IPS DF 6.9 (cell line): ENCODE measurements around the gene GLIPR1.

Source experiments
- DNase-seq: peaks from one replicate; pipeline ENCODE4 v3.0.0-alpha.2; 2013; ENCODE audit warnings: low read depth, low spot score
- H3K27ac ChIP-seq: one replicate; pipeline ENCODE4 v1.5.1; 2013; ENCODE audit warnings: low read length, control low read depth
- H3K27me3 ChIP-seq: 2 replicates; pipeline ENCODE4 v1.6.1; 2013; ENCODE audit warnings: mild to moderate bottlenecking, low read length; ENCODE audit not compliant: control insufficient read depth, insufficient read depth
- H3K36me3 ChIP-seq: 2 replicates; pipeline ENCODE4 v1.6.1; 2013; ENCODE audit warnings: low read length; ENCODE audit not compliant: control insufficient read depth, insufficient read depth
- H3K4me1 ChIP-seq: 2 replicates; pipeline ENCODE4 v1.6.1; 2013; ENCODE audit warnings: low read length; ENCODE audit not compliant: control insufficient read depth, insufficient read depth
- H3K4me3 ChIP-seq: 2 replicates; pipeline ENCODE4 v1.5.1; 2013; ENCODE audit warnings: mild to moderate bottlenecking, low read length
- H3K9me3 ChIP-seq: 2 replicates; pipeline ENCODE4 v1.6.1; 2013; ENCODE audit warnings: low read length, inconsistent platforms; ENCODE audit not compliant: control insufficient read depth, insufficient read depth
- WGBS: extraction: QIAGEN DNeasy Blood & Tissue Kit; methylation state at CpG from one replicate; pipeline ENCODE4 v1.1.7; 2013; ENCODE audit warnings: mixed read lengths, missing lambda C conversion rate; ENCODE audit not compliant: insufficient read length, insufficient coverage; 5-methylcytosine and 5-hydroxymethylcytosine counted together

Gene GLIPR1

DNA sequence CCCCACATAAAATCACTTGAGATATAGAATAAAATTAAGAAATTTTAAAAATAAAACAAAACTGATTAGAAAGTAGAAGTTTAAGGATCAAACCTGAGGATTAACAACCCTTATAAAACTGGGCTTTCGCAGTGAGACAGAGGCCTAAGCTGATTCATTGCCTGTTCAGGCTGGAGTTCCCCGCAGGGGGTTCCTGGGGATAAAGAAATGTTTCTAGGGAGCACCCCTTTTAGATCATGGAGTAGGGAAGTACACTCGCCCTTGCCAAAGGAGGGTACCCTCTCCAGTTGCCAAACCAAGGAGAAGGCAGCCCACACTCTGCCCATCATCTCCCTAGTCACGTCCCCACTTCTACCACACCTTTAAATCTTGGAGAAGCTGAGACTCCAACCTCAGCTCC, 6.8 kb downstream of the GLIPR1 start:
- no peaks in the 10 kb centered on the region for H3K27me3 ChIP-seq
- H3K4me1 ChIP-seq, result no peaks in the 10 kb centered on the region
- no CpG with 5 or more reads among the region's 4 CpGs for WGBS
- no peak overlapping the region for H3K4me3 ChIP-seq
- H3K9me3 ChIP-seq, result no peaks in the 10 kb centered on the region
- H3K36me3 ChIP-seq, result no peaks in the 10 kb centered on the region
- no peak for DNase-seq
- H3K27ac ChIP-seq, result no peak overlapping the region

GRCh38 chr12:75488553-75488952, 8.0 kb downstream of the GLIPR1 start:
- DNase-seq, result peak; percentile 31
- Histone ChIP-seq H3K36me3 (no peaks in the 10 kb centered on the region), H3K4me3 (no peak overlapping the region), H3K27ac (no peak overlapping the region), H3K9me3 (no peaks in the 10 kb centered on the region), H3K27me3 (no peaks in the 10 kb centered on the region), H3K4me1 (no peaks in the 10 kb centered on the region)

DNA sequence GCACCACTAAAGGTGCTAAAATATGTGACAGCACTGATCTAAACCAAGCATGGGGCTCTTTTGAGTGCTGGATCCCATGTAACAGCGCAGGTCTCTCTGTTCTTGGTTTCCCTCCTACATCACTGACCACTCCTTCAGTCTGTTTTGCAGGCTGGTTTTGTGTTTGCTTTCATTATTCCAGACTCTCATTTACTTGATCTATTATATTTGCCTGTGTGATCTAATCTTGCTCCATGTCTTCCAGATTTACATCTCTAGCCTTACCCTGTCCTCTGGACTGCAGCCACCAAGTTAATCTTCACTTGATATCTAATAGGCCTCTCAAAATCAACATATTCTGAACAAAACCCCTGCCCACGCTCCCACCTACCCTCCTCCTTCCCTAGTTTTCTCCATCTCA, 8.6 kb downstream of the GLIPR1 start:
- Histone ChIP-seq H3K27ac (no peak overlapping the region), H3K4me1 (no peaks in the 10 kb centered on the region), H3K27me3 (no peaks in the 10 kb centered on the region), H3K9me3 (no peaks in the 10 kb centered on the region), H3K4me3 (no peak overlapping the region), H3K36me3 (no peaks in the 10 kb centered on the region)
- WGBS, result no CpG with 5 or more reads among the region's 2 CpGs
- no peak for DNase-seq

GRCh38 chr12:75489613-75490210, 9.2 kb downstream of the GLIPR1 start:
- no peak for DNase-seq
- H3K27me3 ChIP-seq, result no peaks in the 10 kb centered on the region
- 100% methylated on average over 1 of the region's 7 CpGs for WGBS
- H3K9me3 ChIP-seq, result no peaks in the 10 kb centered on the region
- H3K36me3 ChIP-seq, result no peaks in the 10 kb centered on the region
- no peak overlapping the region for H3K4me3 ChIP-seq
- no peaks in the 10 kb centered on the region for H3K4me1 ChIP-seq
- H3K27ac ChIP-seq, result no peak overlapping the region

DNA sequence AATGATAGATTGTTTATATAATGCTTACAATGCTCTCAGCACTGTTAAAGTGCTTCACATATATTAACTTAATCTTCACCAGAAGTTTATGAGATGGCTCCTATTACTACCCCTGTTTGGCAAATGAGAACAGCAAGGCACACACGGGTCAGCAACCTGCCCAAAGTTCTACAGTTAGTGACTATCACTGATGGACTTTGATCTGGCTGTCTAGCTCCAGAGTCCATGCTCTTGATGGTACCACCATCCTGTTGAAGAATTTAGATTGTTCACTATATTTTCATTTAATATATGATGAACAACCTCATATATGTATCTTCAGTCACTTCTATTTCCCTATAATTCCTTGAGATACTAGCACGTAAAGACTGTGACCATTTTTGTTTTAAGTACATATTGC, 10.6 kb downstream of the GLIPR1 start:
- H3K27ac ChIP-seq, result no peak overlapping the region
- no peaks in the 10 kb centered on the region for H3K27me3 ChIP-seq
- H3K36me3 ChIP-seq, result no peaks in the 10 kb centered on the region
- WGBS, result no CpG with 5 or more reads among the region's 2 CpGs
- H3K4me3 ChIP-seq, result no peak overlapping the region
- no peaks in the 10 kb centered on the region for H3K9me3 ChIP-seq
- no peaks in the 10 kb centered on the region for H3K4me1 ChIP-seq
- DNase-seq, result no peak

GRCh38 chr12:75503459-75503858, 22.9 kb downstream of the GLIPR1 start:
- H3K4me1 ChIP-seq, result no peaks in the 10 kb centered on the region
- H3K27ac ChIP-seq, result no peak overlapping the region
- DNase-seq, result no peak
- H3K36me3 ChIP-seq, result peaks cover 3% of the 10 kb centered on the region; the same call in 1 of the 2 replicates
- H3K9me3 ChIP-seq, result no peaks in the 10 kb centered on the region
- no peak overlapping the region for H3K4me3 ChIP-seq
- no CpG with 5 or more reads among the region's 3 CpGs for WGBS
- no peaks in the 10 kb centered on the region for H3K27me3 ChIP-seq

GRCh38 chr12:75503866-75504265, 23.3 kb downstream of the GLIPR1 start:
- H3K4me1 ChIP-seq, result no peaks in the 10 kb centered on the region
- DNase-seq, result no peak
- no peaks in the 10 kb centered on the region for H3K27me3 ChIP-seq
- H3K9me3 ChIP-seq, result no peaks in the 10 kb centered on the region
- peaks cover 3% of the 10 kb centered on the region; the same call in 1 of the 2 replicates for H3K36me3 ChIP-seq
- WGBS, result no CpG with 5 or more reads among the region's 3 CpGs
- H3K27ac ChIP-seq, result no peak overlapping the region
- H3K4me3 ChIP-seq, result no peak overlapping the region

- H3K4me1 ChIP-seq, result no peaks in the 10 kb centered on the region
- DNase-seq, result no peak
Measured at GRCh38 chr12:75505706-75506312, 25.3 kb downstream of the GLIPR1 start.

DNA sequence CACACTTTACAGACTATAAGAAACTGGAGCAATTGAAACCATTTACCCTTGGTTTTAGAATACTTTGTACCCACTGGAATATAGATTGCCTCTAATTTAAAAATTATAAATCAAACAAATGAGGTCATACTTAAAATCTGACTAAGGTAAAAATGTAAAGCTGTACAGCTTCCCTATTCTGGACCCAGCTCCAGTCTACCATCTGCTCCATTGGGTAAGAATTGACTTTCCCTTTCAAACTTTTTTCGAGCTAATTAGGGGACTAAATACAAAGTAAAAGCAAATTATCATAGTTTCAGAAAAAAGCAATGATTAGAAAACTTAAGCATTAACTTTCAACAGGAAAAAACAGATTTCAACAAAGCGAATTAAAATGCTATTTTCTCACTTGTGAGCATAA, 26.5 kb downstream of the GLIPR1 start:
- no peaks in the 10 kb centered on the region for H3K27me3 ChIP-seq
- H3K36me3 ChIP-seq, result no peaks in the 10 kb centered on the region; the same call in 1 of the 2 replicates
- no CpG with 5 or more reads among the region's 2 CpGs for WGBS
- H3K27ac ChIP-seq, result no peak overlapping the region
- no peak overlapping the region for H3K4me3 ChIP-seq
- DNase-seq, result no peak
- H3K4me1 ChIP-seq, result no peaks in the 10 kb centered on the region
- H3K9me3 ChIP-seq, result no peaks in the 10 kb centered on the region

More at GRCh38 chr12:75505706-75506312, 25.3 kb downstream of the GLIPR1 start:
- Histone ChIP-seq H3K27ac (no peak overlapping the region), H3K27me3 (no peaks in the 10 kb centered on the region), H3K4me3 (no peak overlapping the region), H3K36me3 (peaks cover 3% of the 10 kb centered on the region; the same call in 1 of the 2 replicates), H3K9me3 (no peaks in the 10 kb centered on the region)
- no CpG with 5 or more reads among the region's 2 CpGs for WGBS

DNA sequence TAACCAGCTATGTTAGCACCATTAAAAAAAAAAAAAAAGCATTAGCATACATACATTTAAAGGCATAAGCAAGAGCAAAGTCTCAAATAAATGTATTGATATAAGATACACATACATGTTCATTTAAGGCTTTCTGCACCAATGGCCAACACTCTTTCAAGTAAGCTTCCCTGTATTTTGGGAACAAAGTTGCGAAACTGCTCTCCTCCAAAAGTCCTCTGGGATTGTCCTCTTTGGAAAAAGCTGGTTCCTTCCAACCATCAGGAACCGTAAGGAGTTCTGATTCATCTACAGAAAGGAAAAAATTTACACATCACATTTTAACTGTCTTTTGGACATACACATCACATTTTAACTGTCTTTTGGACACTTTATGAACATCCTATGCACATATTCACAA, 27.6 kb downstream of the GLIPR1 start:
- Histone ChIP-seq H3K36me3 (no peaks in the 10 kb centered on the region; the same call in 1 of the 2 replicates), H3K9me3 (no peaks in the 10 kb centered on the region), H3K27ac (no peak overlapping the region), H3K27me3 (no peaks in the 10 kb centered on the region), H3K4me3 (no peak overlapping the region), H3K4me1 (no peaks in the 10 kb centered on the region)
- no CpG with 5 or more reads among the region's 2 CpGs for WGBS
- no peak for DNase-seq

- DNase-seq, result no peak
- H3K4me1 ChIP-seq, result no peaks in the 10 kb centered on the region
- no peak overlapping the region for H3K27ac ChIP-seq
- no peaks in the 10 kb centered on the region; the same call in 1 of the 2 replicates for H3K36me3 ChIP-seq
- no CpG with 5 or more reads among the region's 4 CpGs for WGBS
- H3K27me3 ChIP-seq, result no peaks in the 10 kb centered on the region
- H3K4me3 ChIP-seq, result no peak overlapping the region
- no peaks in the 10 kb centered on the region for H3K9me3 ChIP-seq
Measured at GRCh38 chr12:75509621-75510020, 29.1 kb downstream of the GLIPR1 start.
